CD4-positive, CD25-positive, alpha-beta regulatory T cell (primary cell): ENCODE data around the gene MYO15B. TPM values are rescaled to one million over a fixed set of nuclear protein-coding genes. Genes with fewer than 3 reads are reported as not detected.
A peak's percentile ranks its signal among the peaks of the same experiment; 100 is the strongest.
"Not testable (repeated sequence)": the region's sequence is repeated elsewhere in the genome, so short reads cannot be mapped to it uniquely, and the experiment has no call there.

Source experiments
- ATAC-seq, 2 donors: fragments of 150-1000 bp; cut with Tn5 transposase; one replicate each; pipeline ENCODE4 v1.10.0; 2021; ENCODE audit warnings: low read depth in 2 of 2, moderate number of reproducible peaks in 2 of 2, moderate library complexity in 1 of 2
- DNase-seq, 3 donors: peaks; one replicate each; pipeline versions ENCODE4 v3.0.0 to v3.0.0-alpha.2; 2012 to 2022; ENCODE audit warnings: mixed read lengths in 1 of 3
- H3K27ac ChIP-seq: one replicate; pipeline ENCODE4 v1.7.0; 2013; ENCODE audit warnings: mild to moderate bottlenecking, low read length; ENCODE audit not compliant: insufficient read depth, poor library complexity, severe bottlenecking
- H3K27me3 ChIP-seq: one replicate; pipeline ENCODE4 v1.7.0; 2013; ENCODE audit warnings: low read length; ENCODE audit not compliant: control insufficient read depth, insufficient read depth
- H3K36me3 ChIP-seq: one replicate; pipeline ENCODE4 v1.7.0; 2013; ENCODE audit warnings: mild to moderate bottlenecking, low read length, moderate library complexity; ENCODE audit not compliant: control insufficient read depth, insufficient read depth
- H3K4me1 ChIP-seq: 2 replicates; pipeline ENCODE4 v1.7.0; 2013; ENCODE audit warnings: mild to moderate bottlenecking, low read length; ENCODE audit not compliant: insufficient read depth, control insufficient read depth, poor library complexity, severe bottlenecking
- H3K4me3 ChIP-seq: one replicate; pipeline ENCODE4 v1.7.0; 2013; ENCODE audit warnings: low read depth, mild to moderate bottlenecking, low read length, moderate library complexity
- H3K9me3 ChIP-seq, 2 experiments: 1 replicate in 1 of 2; 2 replicates in 1 of 2; pipeline ENCODE4 v1.7.0; 2013; ENCODE audit warnings: low read length in 2 of 2, mild to moderate bottlenecking in 1 of 2, moderate library complexity in 1 of 2; ENCODE audit not compliant: control insufficient read depth in 2 of 2
- H3K27ac Mint-ChIP-seq, 3 donors: one replicate each; pipeline ENCODE4 v1.8.0; 2020 to 2022; ENCODE audit warnings: mild to moderate bottlenecking in 3 of 3, mixed read lengths in 3 of 3, moderate library complexity in 2 of 3
- H3K27me3 Mint-ChIP-seq: one replicate; pipeline ENCODE4 v1.8.0; 2022; ENCODE audit warnings: mild to moderate bottlenecking, mixed read lengths
- H3K36me3 Mint-ChIP-seq: one replicate; pipeline ENCODE4 v1.8.0; 2020; ENCODE audit warnings: mixed read lengths
- H3K4me1 Mint-ChIP-seq, 4 donors: one replicate each; pipeline ENCODE4 v1.8.0; 2020 to 2022; ENCODE audit warnings: mixed read lengths in 4 of 4, mild to moderate bottlenecking in 1 of 4
- H3K4me3 Mint-ChIP-seq, 4 donors: one replicate each; pipeline ENCODE4 v1.8.0; 2020 to 2022; ENCODE audit warnings: mild to moderate bottlenecking in 4 of 4, mixed read lengths in 4 of 4, moderate library complexity in 3 of 4
- H3K9me3 Mint-ChIP-seq, 7 donors: one replicate each; pipeline ENCODE4 v1.8.0; 2020 to 2022; ENCODE audit warnings: mixed read lengths in 7 of 7, mild to moderate bottlenecking in 3 of 7, moderate library complexity in 2 of 7
- polyA plus RNA-seq, 4 donors: library from polyadenylated mRNA; unstranded; fragments of 300-500 nt; fragmentation: Illumina TruSeq; gene quantifications; one replicate each; pipeline ENCODE4 v1.2.3, GENCODE V29; 2021
- total RNA-seq: library from RNA; stranded (reverse); gene quantifications from one replicate; pipeline ENCODE4 v1.2.3, GENCODE V29; 2022

The MYO15B gene
- total and polyA plus RNA-seq, 5 donors from 2014 or later: 0.95 to 117 (median 1.0) TPM

DNA sequence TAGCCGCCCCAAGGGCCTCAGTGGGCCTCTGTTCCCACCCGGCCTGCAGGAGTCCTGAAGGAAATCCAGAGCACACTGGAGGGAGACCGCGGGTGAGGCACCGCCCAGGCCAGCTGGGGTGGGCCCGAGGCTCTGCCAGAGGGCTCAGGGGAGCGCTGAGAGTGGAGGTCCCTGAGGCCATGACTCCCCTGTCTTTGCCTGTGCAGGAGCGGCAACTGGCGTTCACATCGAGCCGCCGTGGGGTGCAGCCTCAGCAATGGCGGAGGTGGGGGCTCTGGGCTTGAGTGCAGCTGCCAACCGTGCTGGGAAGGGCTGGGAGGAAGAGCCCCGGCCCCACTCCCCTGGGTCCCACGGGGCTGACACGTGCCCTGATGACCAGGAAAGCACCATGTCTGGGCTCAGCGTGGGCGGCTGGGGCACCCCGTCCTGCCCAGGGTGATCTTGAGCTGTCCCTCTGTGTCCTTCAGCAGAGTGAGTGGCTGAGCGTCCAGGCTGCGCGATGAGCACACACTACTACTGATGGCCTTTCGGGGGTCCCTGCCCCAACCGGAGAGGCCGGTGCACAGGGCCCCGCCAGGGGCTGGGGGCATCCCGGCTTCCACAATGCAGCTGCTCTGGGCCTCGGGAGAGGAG is 13.1 kb upstream of the MYO15B start:
- H3K27me3 Mint-ChIP-seq: no peaks in the 10 kb centered on the region
- Histone ChIP-seq H3K36me3 (no peaks in the 10 kb centered on the region), H3K9me3 (no peaks in the 10 kb centered on the region), H3K4me1 (no peaks in the 10 kb centered on the region), H3K27ac (no peak overlapping the region), H3K4me3 (no peak overlapping the region), H3K27me3 (no peaks in the 10 kb centered on the region)
- H3K27ac Mint-ChIP-seq: no peak overlapping the region
- ATAC-seq: no peak
- H3K4me1 Mint-ChIP-seq: no peaks in the 10 kb centered on the region
- H3K9me3 Mint-ChIP-seq: no peaks in the 10 kb centered on the region
- H3K4me3 Mint-ChIP-seq: no peak overlapping the region
- no peaks in the 10 kb centered on the region for H3K36me3 Mint-ChIP-seq
- DNase-seq: no peak

DNA sequence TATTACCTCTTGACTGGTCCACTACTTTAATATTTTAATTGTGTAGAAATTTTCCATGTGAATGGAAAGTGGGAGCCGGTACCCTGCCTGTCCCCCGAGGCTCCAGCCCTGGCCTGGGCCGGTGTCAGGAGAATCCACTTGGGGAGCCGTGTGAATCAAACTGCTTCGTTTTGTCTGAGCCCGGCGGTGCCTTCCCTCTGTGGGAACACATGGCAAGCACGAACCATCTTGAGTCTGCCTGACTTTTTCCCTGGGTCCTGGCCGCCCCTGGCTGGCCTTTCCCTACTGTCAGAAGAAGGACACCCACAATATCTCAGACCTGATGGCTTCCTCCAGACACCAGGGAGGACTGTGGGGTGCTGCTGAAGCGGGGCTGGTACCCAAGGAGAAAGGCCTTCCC is 12.4 kb upstream of the MYO15B start:
- Mint-ChIP-seq H3K4me1 (no peaks in the 10 kb centered on the region), H3K36me3 (no peaks in the 10 kb centered on the region), H3K9me3 (no peaks in the 10 kb centered on the region), H3K4me3 (no peak overlapping the region), H3K27me3 (no peaks in the 10 kb centered on the region), H3K27ac (no peak overlapping the region)
- ATAC-seq: no peak
- H3K4me1 ChIP-seq: no peaks in the 10 kb centered on the region
- DNase-seq: no peak
- H3K27ac ChIP-seq: no peak overlapping the region
- no peaks in the 10 kb centered on the region for H3K36me3 ChIP-seq
- no peaks in the 10 kb centered on the region for H3K9me3 ChIP-seq
- no peak overlapping the region for H3K4me3 ChIP-seq
- no peaks in the 10 kb centered on the region for H3K27me3 ChIP-seq

DNA sequence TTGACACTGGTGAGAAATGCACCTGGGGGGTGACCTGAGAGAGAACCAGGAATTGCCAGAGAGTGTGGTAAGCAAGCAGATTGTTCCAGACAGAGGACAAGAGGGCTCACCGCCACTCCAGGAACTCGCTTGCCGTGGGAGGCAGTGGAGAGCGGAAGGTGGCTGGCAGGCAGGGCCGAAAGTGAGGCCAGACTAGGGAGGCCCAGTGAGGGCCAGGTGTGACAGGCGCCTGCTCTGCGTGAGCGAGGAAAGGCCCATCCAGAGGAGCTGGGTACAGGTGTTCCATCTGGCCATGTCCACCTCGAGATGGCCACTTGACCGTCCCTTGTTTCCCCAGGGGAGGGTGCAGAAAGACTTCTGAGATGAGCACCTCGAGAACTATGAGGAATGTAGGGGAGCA is 11.9 kb upstream of the MYO15B start:
- H3K27ac ChIP-seq: no peak overlapping the region
- no peaks in the 10 kb centered on the region for H3K36me3 ChIP-seq
- DNase-seq (no peak), ATAC-seq (no peak)
- Mint-ChIP-seq H3K27ac (no peak overlapping the region), H3K36me3 (no peaks in the 10 kb centered on the region), H3K4me3 (no peak overlapping the region), H3K9me3 (no peaks in the 10 kb centered on the region), H3K27me3 (no peaks in the 10 kb centered on the region), H3K4me1 (no peaks in the 10 kb centered on the region)
- H3K4me3 ChIP-seq: no peak overlapping the region
- H3K27me3 ChIP-seq: no peaks in the 10 kb centered on the region
- no peaks in the 10 kb centered on the region for H3K4me1 ChIP-seq
- no peaks in the 10 kb centered on the region for H3K9me3 ChIP-seq

DNA sequence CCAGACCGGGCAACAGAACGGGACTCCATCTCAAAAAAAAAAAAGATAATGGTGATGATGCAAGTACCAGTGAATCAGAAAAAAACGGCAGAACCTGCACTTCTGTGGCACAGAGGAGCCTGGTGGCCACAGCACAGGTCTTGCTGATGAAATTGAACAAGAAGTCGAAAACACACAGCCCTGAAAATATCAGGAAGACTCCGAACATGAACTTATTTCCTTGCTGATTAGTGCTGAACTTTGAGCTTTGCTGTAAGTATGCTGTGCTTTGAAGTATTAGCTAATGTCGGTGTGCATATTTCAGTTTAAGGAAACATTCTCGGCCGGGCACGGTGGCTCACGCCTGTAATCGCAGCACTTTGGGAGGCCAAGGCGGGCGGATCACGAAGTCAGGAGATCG is 10.9 kb upstream of the MYO15B start:
- H3K9me3 ChIP-seq: no peaks in the 10 kb centered on the region
- Mint-ChIP-seq H3K4me3 (no peak overlapping the region), H3K4me1 (peaks cover 5 to 8% (median 7%) of the 10 kb centered on the region in 4 donors), H3K27ac (no peak overlapping the region), H3K9me3 (peaks cover 0 to 3% (median 0%) of the 10 kb centered on the region in 7 donors), H3K36me3 (no peaks in the 10 kb centered on the region), H3K27me3 (no peaks in the 10 kb centered on the region)
- no peak overlapping the region for H3K4me3 ChIP-seq
- no peak overlapping the region for H3K27ac ChIP-seq
- H3K27me3 ChIP-seq: no peaks in the 10 kb centered on the region
- H3K4me1 ChIP-seq: no peaks in the 10 kb centered on the region
- DNase-seq (no peak), ATAC-seq (no peak)
- no peaks in the 10 kb centered on the region for H3K36me3 ChIP-seq

DNA sequence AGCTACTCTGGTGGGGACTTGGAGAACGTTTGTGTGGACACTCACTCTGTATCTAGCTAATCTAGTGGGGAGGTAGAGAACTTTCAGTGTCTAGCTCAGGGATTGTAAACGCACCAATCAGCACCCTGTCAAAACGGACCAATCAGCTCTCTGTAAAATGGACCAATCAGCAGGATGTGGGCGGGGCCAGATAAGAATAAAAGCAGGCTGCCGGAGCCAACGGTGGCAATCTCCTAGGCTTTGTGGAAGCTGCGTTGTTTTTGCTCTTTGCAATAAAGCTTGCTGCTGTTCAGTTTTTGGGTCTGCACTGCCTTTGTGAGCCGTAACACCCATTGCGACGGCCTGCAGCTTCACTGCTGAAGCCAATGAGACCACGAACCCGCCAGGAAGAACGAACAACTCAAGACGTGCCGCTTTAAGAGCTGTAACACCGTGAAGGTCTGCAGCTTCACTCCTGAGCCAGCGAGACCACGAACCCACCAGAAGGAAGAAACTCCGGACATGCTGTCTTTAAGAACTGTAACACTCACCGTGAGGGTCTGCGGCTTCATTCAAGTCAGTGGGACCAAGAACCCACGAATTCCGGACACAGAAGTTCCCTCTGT is 6.4 kb upstream of the MYO15B start:
- not testable (repeated sequence) for H3K27me3 ChIP-seq, H3K4me1 ChIP-seq, H3K36me3 Mint-ChIP-seq, ATAC-seq, H3K9me3 ChIP-seq, H3K36me3 ChIP-seq, H3K9me3 Mint-ChIP-seq, H3K27ac ChIP-seq
- H3K27ac Mint-ChIP-seq: peak overlapping the region in 2 of 3 donors; percentile 20 to 61
- peaks cover 5 to 14% (median 9%) of the 10 kb centered on the region in 4 donors for H3K4me1 Mint-ChIP-seq
- peak overlapping the region; percentile 58 for H3K4me3 ChIP-seq
- peak; percentile 16 to 48 (median 32) for DNase-seq
- H3K27me3 Mint-ChIP-seq: peaks cover 34% of the 10 kb centered on the region
- H3K4me3 Mint-ChIP-seq: peak overlapping the region in 3 of 4 donors; percentile 75 to 86 (median 83)

DNA sequence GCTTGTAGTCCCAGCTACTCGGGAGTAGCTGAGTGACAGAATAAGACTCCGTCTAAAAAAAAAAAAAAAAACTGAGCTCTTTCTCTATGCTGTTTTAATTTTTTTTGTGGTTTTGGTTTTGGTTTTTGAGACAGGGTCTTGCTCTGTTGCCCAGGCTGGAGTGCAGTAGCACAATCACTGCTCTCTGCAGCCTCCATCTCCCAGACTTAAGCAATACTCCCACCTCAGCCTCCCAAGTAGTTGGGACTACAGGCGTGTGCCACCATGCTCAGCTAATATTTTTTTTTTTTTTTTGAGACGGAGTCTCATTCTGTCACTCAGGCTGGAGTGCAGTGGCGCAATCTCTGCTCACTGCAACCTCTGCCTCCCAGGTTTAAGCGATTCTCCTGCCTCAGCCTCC is 4.4 kb upstream of the MYO15B start:
- H3K4me1 ChIP-seq, ATAC-seq, H3K4me3 Mint-ChIP-seq, H3K4me3 ChIP-seq, H3K27ac Mint-ChIP-seq, H3K9me3 Mint-ChIP-seq, H3K36me3 Mint-ChIP-seq, DNase-seq, H3K27me3 ChIP-seq, H3K27ac ChIP-seq, H3K36me3 ChIP-seq, H3K9me3 ChIP-seq: not testable (repeated sequence)
- Mint-ChIP-seq H3K27me3 (peaks cover 47% of the 10 kb centered on the region), H3K4me1 (peaks cover 5 to 20% (median 12%) of the 10 kb centered on the region in 4 donors)

DNA sequence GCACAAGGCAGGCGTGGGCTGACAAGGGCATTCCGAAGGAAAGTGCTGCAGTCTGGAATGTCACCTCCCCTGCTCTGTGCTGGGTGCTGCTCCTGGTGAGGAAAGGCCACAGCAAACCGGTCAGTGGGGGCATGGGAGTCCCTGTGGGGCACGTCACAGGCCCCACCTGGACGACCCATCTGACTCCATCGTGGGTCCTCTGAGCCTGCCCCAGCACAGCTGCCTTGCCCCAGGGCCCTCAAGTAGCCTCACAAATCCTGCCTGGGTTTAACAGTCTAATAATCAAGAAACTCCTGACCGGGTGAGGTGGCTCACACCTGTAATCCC is 2.8 kb upstream of the MYO15B start:
- Histone ChIP-seq H3K27ac (no peak overlapping the region), H3K4me1 (peaks cover 20% of the 10 kb centered on the region), H3K4me3 (no peak overlapping the region), H3K9me3 (no peaks in the 10 kb centered on the region), H3K27me3 (peaks cover 6% of the 10 kb centered on the region), H3K36me3 (no peaks in the 10 kb centered on the region)
- H3K9me3 Mint-ChIP-seq: peaks cover 0 to 3% (median 0%) of the 10 kb centered on the region in 7 donors
- peaks cover 53% of the 10 kb centered on the region for H3K27me3 Mint-ChIP-seq
- ATAC-seq (no peak), DNase-seq (no peak)
- H3K4me3 Mint-ChIP-seq: no peak overlapping the region
- no peak overlapping the region for H3K27ac Mint-ChIP-seq
- H3K36me3 Mint-ChIP-seq: no peaks in the 10 kb centered on the region
- peaks cover 5 to 20% (median 12%) of the 10 kb centered on the region in 4 donors for H3K4me1 Mint-ChIP-seq

DNA sequence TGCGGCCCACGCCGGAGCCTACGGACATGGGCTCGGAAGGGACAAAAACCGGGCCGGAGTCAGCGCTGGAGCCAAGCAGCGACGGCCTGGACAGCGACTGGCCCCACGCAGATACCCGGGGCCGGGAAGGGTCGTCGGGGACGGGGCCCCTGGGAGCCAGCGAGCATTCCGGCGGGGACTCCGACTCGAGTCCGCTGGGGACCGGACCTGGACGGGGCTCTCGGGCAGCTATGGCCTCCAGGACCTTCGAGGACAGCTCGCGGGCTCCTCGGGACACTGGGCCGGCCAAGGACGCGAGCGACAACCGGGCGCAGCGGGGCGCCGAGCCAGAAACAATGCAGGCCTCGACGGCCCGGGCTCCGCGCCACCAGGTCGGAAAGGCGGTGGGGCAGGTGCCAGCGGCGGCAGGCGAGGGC is 1.0 kb downstream of the MYO15B start:
- ATAC-seq (peak; percentile 7 to 8), DNase-seq (peak in 1 of 3 donors; percentile 14)
- H3K4me3 ChIP-seq: no peak overlapping the region
- peaks cover 22% of the 10 kb centered on the region for H3K4me1 ChIP-seq
- no peaks in the 10 kb centered on the region for H3K9me3 ChIP-seq
- Mint-ChIP-seq H3K27me3 (peaks cover 43% of the 10 kb centered on the region), H3K36me3 (no peaks in the 10 kb centered on the region), H3K4me1 (peaks cover 0 to 24% (median 9%) of the 10 kb centered on the region in 4 donors), H3K4me3 (peak overlapping the region in 3 of 4 donors; percentile 35 to 75 (median 69)), H3K9me3 (no peaks in the 10 kb centered on the region), H3K27ac (no peak overlapping the region)
- H3K27me3 ChIP-seq: peaks cover 6% of the 10 kb centered on the region
- no peaks in the 10 kb centered on the region for H3K36me3 ChIP-seq
- peak overlapping the region; percentile 65 for H3K27ac ChIP-seq
